ENCODE results near the gene MYBPC1.
"Not testable (repeated sequence)": the region's sequence is repeated elsewhere in the genome, so short reads cannot be mapped to it uniquely, and the experiment has no call there.

MYBPC1 gene

DNA sequence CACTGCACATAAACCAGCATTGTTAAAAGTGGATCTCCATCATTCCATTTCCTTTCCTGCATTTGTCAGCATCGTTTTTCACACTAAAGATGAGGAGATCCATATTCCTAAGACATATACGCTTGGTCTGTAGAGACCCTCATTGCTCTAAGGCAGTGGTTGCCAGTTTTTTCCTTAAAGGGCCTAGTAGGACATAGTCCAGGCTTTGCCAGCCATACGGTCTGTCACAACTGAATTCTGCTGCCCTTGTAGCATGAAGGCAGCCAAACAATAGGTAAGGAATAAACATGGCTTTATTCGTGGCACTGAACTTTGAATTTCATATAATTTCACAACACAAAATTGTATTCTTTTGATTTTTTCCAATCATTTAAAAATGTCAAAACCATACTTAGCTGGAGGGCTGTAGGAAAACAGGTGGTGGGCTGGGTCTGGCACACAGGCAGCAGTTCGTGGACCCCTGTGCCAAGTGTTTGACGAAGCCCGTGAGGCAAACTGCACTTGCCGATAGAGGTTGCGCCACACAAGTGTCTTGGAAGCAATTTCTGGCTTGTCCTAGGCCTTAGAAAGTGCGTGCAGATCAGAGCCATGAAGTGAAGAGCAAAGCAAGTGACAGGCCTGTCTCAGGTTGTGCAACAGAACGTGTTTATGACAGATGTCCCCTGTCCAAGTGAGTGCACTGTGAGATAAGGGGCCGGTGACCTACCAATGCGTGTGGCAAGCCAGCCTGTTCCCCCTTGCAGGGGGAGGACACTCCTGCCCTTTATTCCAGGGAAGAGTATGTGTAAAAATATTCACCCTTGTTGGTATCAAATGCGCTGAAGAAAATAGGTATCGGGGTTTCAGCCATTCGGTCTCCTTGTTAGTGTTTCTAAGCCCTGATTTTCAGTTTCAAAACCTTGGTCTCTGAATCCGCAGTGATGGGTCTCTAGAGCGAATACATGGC, 101.8 kb downstream of the MYBPC1 start:
- peak in 1 of 2 experiments; percentile 9 for DNase-seq

GRCh38 chr12:101697197-101697929, 102.6 kb downstream of the MYBPC1 start, which contains the start of gene CHPT1:
Gene CHPT1 (plus strand): TSS chr12:101697640. CDS start chr12:101697862, 222 bp downstream.
- DNase-seq, result peak; percentile 26 to 45

- no peak for DNase-seq
These were observed 103.4 kb downstream of the MYBPC1 start for GRCh38 chr12:101697930-101698799.

GRCh38 chr12:101698800-101699347, 104.1 kb downstream of the MYBPC1 start:
- no peak for DNase-seq

DNA sequence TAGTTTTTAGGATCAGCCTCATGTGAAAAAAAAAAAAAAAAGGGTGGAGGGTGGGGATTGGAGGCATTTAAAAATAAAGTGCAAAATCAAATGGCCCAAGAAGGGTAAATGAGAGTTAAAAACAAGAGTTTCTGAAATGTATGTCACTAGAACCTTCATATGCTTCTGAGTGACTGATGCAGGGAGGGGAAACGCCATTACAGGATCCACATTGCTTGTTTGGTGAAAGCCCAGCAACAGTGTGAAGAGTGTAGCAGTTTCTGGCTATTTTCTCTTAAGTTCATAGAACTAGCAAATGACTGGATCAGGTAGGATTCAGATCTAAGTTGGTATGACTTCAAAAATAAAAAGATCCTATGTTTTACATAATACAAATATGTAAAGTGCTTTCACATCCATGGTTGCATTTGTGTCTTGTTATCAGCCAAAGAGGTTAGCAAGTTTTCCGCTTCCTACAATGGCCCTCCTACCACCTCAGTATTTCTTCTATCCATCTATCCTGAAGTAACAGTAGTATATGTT, 105.6 kb downstream of the MYBPC1 start:
- no peak for DNase-seq

DNA sequence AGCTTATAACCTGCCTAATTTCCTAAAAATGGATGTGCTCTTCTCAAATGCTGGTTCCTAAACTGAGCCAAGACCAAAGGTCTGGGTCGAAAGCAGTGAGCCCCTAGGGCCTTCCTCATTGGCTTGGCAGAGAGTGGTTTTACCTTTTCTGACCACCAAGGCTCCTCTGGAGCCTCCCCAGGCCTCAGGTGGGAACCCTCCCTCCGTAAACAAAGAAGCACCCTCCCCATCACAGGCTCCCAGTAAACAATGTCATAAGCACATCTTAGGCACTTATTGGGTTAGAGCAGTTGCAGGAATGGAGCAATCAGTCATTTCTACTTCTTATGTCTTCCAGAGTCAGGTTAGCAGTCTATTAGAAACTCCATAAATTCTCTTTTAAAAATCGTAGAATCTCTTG, 108.7 kb downstream of the MYBPC1 start:
- no peak for DNase-seq

DNA sequence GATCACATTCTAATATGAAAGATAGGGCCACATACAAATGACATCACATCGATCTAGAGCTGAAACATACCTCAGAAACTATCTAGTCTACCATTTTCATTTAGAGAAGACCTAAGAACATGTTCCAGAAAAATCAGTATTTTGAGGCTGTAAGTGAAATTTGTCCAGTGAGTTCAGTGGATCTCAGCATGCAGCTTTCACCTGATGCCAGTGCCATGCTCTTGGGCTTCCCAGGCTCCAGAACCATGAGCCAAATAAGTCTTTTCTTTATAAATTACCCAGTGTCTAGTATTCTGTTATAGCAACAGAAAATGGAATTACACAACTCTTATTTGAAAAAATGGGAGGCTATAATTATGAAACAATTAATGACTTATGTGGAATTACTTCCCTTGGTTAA, 111.6 kb downstream of the MYBPC1 start:
- DNase-seq, result no peak

DNA sequence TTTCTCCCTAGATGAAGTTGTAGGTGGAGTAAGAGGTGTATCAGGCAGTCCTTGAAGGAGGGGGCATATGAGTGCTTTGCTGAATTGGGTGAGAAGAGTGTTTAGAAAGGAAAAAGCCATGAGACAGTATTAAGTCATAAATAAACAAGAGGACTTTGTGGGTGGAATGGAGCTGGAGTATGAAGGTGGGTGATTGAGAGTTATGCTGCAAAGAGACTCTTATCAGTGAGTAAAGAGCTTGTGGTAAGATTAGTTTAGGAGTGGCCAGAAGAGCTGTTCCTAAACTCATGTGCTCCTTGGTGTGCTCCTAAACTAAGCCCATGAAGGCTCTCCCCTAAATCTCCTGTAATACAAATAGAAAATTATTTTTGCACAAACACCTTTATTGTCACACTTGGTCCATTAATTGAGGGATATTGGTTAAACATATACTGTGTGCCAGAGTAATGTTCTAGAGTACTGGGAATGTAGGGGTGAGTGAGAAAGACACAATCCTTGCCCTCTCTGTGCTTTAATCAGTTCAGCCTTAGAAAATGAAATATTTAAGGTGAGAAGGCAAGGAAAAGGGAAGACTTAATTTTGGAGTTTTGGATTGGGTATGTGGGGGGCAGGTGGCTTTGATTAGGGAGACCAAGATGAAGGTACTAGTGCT, 112.5 kb downstream of the MYBPC1 start:
- DNase-seq, result no peak

GRCh38 chr12:101710288-101710687, 115.5 kb downstream of the MYBPC1 start:
- no peak for DNase-seq

- no peak for DNase-seq
These were observed 118.4 kb downstream of the MYBPC1 start for GRCh38 chr12:101713059-101713682.

DNA sequence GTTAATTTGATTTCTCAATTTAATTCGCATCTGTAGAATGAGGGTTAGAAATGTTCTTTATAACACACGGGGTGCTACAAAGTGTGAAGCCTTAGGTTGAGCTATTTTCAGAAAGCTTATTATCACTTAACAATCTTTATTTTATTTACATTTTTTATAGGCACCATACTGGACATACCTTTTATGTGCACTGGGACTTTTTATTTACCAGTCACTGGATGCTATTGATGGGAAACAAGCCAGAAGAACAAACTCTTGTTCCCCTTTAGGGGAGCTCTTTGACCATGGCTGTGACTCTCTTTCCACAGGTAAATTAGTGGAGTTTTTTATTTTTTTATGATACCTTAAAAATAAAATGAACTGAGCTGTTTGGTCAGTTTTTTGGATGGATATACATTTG, 119.2 kb downstream of the MYBPC1 start:
- no peak for DNase-seq

GRCh38 chr12:101714877-101715444, 120.2 kb downstream of the MYBPC1 start:
- no peak for DNase-seq

DNA sequence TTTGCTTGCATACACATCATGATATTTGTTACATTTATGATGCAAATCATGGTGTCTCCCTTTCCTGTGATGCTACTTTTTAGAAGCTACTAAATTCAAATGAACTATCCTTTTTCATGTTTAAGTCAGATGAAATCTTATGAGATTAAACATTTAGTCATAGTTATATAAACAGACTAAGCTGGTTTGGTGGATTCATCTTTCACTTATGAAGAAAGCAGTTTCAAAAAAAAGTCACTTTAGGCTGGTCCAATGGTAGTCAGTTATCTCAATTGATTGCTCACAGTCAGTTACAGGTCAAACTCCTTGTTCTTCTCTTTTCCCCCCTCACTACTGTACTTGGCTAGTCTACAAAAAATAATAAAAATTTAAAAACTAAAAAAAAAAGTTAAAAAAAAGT, 124.8 kb downstream of the MYBPC1 start:
- DNase-seq, result no peak

GRCh38 chr12:101720118-101720517, 125.3 kb downstream of the MYBPC1 start:
- no peak for DNase-seq

- DNase-seq, result no peak
These were observed 127.6 kb downstream of the MYBPC1 start for GRCh38 chr12:101722392-101722791.

GRCh38 chr12:101727098-101727497, 132.3 kb downstream of the MYBPC1 start:
- no peak for DNase-seq

- no peak for DNase-seq
These were observed 135.1 kb downstream of the MYBPC1 start for GRCh38 chr12:101729842-101730241.

- no peak for DNase-seq
These were observed 137.5 kb downstream of the MYBPC1 start for GRCh38 chr12:101732318-101732717.

GRCh38 chr12:101733166-101733565, 138.4 kb downstream of the MYBPC1 start:
- DNase-seq, result no peak

- DNase-seq, result not testable (repeated sequence)
These were observed 139.7 kb downstream of the MYBPC1 start for GRCh38 chr12:101734482-101734881.
